Glutamatergic neuron (in vitro differentiated cells): ENCODE measurements around the gene PTOV1. TPM values are rescaled to one million over a fixed set of nuclear protein-coding genes. Genes with fewer than 3 reads are reported as not detected.

Experiments
- DNase-seq: peaks from one replicate; pipeline ENCODE4 v3.0.0; 2022
- H3K27ac Mint-ChIP-seq: one replicate; pipeline ENCODE4 v1.8.0; 2020; ENCODE audit warnings: mild to moderate bottlenecking, mixed read lengths, inconsistent platforms; ENCODE audit not compliant: unreplicated experiment
- H3K27me3 Mint-ChIP-seq: one replicate; pipeline ENCODE4 v1.8.0; 2020; ENCODE audit warnings: mild to moderate bottlenecking, moderate library complexity, mixed read lengths, inconsistent platforms; ENCODE audit not compliant: unreplicated experiment
- H3K36me3 Mint-ChIP-seq: one replicate; pipeline ENCODE4 v1.8.0; 2020; ENCODE audit warnings: mild to moderate bottlenecking, mixed read lengths, inconsistent platforms; ENCODE audit not compliant: unreplicated experiment
- H3K4me1 Mint-ChIP-seq: one replicate; pipeline ENCODE4 v1.8.0; 2020; ENCODE audit warnings: mild to moderate bottlenecking, low read depth, mixed read lengths, inconsistent platforms; ENCODE audit not compliant: unreplicated experiment
- H3K4me3 Mint-ChIP-seq: one replicate; pipeline ENCODE4 v1.8.0; 2020; ENCODE audit warnings: mild to moderate bottlenecking, mixed read lengths, inconsistent platforms; ENCODE audit not compliant: unreplicated experiment
- H3K9me3 Mint-ChIP-seq: one replicate; pipeline ENCODE4 v1.8.0; 2020; ENCODE audit warnings: mild to moderate bottlenecking, moderate library complexity, mixed read lengths, inconsistent platforms; ENCODE audit not compliant: unreplicated experiment
- total RNA-seq: library from RNA; stranded (reverse); fragmentation: NEBNext Ultra II Directional; extraction: Animal tissue kit (Norgen Biotek cat#: 25700); gene quantifications from one replicate; pipeline ENCODE4 v1.2.1, GENCODE V29; 2021; ENCODE audit not compliant: unreplicated experiment
- TF ChIP-seq, protein P1 (sequence below): fragments of 200-600 bp; sonication (generic); IDR thresholded peaks from one replicate; pipeline ENCODE4 v1.5.0; 2021; ENCODE audit not compliant: partially characterized antibody, unreplicated experiment

PTOV1 gene
- total RNA-seq, 1 donor from 2014 or later = 342 TPM

- Mint-ChIP-seq H3K9me3 (peaks cover 11% of the 10 kb centered on the region), H3K36me3 (peaks cover 6% of the 10 kb centered on the region)
These were observed 36.9 kb downstream of the PTOV1 start for GRCh38 chr19:49887665-49888509.

DNA sequence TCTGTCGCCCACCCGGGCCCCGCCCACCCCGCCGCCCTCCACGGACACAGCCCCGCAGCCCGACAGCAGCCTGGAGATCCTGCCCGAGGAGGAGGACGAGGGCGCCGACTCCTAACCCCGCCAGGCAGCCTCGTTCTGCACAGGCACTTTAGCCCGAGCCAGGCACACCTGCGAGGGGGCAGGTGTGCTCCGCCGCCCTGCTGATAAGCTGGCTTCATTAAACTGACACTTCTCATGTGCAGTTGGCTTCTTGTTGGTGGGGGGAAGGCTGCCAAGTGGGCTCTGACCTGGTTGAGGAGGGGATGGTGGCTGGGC, 37.5 kb downstream of the PTOV1 start:
- H3K4me1 Mint-ChIP-seq = peaks cover 6% of the 10 kb centered on the region
- H3K27me3 Mint-ChIP-seq = peaks cover 9% of the 10 kb centered on the region
- TF ChIP-seq, protein P1, sequence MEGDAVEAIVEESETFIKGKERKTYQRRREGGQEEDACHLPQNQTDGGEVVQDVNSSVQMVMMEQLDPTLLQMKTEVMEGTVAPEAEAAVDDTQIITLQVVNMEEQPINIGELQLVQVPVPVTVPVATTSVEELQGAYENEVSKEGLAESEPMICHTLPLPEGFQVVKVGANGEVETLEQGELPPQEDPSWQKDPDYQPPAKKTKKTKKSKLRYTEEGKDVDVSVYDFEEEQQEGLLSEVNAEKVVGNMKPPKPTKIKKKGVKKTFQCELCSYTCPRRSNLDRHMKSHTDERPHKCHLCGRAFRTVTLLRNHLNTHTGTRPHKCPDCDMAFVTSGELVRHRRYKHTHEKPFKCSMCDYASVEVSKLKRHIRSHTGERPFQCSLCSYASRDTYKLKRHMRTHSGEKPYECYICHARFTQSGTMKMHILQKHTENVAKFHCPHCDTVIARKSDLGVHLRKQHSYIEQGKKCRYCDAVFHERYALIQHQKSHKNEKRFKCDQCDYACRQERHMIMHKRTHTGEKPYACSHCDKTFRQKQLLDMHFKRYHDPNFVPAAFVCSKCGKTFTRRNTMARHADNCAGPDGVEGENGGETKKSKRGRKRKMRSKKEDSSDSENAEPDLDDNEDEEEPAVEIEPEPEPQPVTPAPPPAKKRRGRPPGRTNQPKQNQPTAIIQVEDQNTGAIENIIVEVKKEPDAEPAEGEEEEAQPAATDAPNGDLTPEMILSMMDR = no peak
- peaks cover 1% of the 10 kb centered on the region for H3K36me3 Mint-ChIP-seq
- peak; percentile 20 for DNase-seq
- H3K9me3 Mint-ChIP-seq = peaks cover 9% of the 10 kb centered on the region
- H3K4me3 Mint-ChIP-seq = peak overlapping the region; percentile 15
- H3K27ac Mint-ChIP-seq = peak overlapping the region; percentile 93

More at GRCh38 chr19:49887665-49888509, 36.9 kb downstream of the PTOV1 start:
- Mint-ChIP-seq H3K4me3 (no peak overlapping the region), H3K27ac (no peak overlapping the region), H3K4me1 (peaks cover 6% of the 10 kb centered on the region), H3K27me3 (peaks cover 8% of the 10 kb centered on the region)
- TF ChIP-seq, protein P1 = no peak
- DNase-seq = peak; percentile 21

DNA sequence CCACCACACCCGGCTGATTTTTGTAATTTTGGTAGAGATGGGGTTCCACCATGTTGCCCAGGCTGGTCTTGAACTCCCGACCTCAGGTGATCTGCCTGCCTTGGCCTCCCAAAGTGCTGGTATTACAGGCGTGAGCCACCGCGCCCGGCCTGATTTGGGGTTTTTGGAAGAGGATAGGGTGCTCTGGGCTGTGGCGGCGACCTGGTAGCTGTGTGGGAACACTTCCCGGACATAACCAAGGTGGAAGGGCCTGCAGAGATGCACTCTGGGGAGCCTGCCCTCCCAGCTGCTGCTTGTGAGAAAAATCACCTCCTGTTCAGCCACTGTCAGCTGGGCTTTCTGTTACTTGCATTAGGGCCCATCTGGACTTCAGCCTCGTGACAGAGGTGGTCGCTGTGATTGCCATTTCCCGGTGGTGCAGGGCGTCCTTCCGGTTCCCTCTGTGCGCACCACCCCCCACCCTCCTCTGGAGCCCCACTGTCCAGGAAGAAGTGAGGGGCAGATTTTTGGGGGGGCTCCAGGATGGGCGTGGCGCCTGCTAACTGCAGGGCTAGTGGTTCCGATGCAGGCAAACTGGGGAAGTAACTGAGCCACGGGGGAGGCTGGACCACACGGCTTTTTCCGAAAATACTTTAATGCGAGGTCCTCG, 38.2 kb downstream of the PTOV1 start:
- Mint-ChIP-seq H3K9me3 (peaks cover 9% of the 10 kb centered on the region), H3K36me3 (no peaks in the 10 kb centered on the region), H3K4me3 (peak overlapping the region; percentile 38), H3K27me3 (peaks cover 10% of the 10 kb centered on the region), H3K27ac (peak overlapping the region; percentile 93), H3K4me1 (peaks cover 6% of the 10 kb centered on the region)
- peak; percentile 69 for DNase-seq
- TF ChIP-seq, protein P1 = no peak

- DNase-seq = peak; percentile 82
- Mint-ChIP-seq H3K4me1 (peaks cover 6% of the 10 kb centered on the region), H3K36me3 (no peaks in the 10 kb centered on the region), H3K27ac (peak overlapping the region; percentile 93), H3K9me3 (peaks cover 9% of the 10 kb centered on the region), H3K4me3 (peak overlapping the region; percentile 77), H3K27me3 (peaks cover 10% of the 10 kb centered on the region)
- TF ChIP-seq, protein P1 = peak; percentile 82
These were observed 38.9 kb downstream of the PTOV1 start for GRCh38 chr19:49889687-49890348.
